LNCaP clone FGC (cell line): Measurements from ENCODE around the gene OXNAD1.

ENCODE experiments used
- DNase-seq: peaks from one replicate; pipeline ENCODE4 v3.0.0-alpha.2; 2011; ENCODE audit warnings: low read depth
- H3K4me3 ChIP-seq: 2 replicates; pipeline ENCODE4 v1.5.1; 2011; ENCODE audit warnings: mild to moderate bottlenecking, low read depth, low read length, control low read depth
- CTCF ChIP-seq: IDR thresholded peaks from 2 replicates; pipeline ENCODE4 v1.5.1; 2012; ENCODE audit warnings: mild to moderate bottlenecking; ENCODE audit not compliant: control insufficient read depth, insufficient read depth; ENCODE audit errors: extremely low read depth

The OXNAD1 gene

GRCh38 chr3:16239086-16239770 is 25.8 kb upstream of the OXNAD1 start:
- TF ChIP-seq CTCF, result no peak
- peak; percentile 60 for DNase-seq
- H3K4me3 ChIP-seq, result no peak overlapping the region

DNA sequence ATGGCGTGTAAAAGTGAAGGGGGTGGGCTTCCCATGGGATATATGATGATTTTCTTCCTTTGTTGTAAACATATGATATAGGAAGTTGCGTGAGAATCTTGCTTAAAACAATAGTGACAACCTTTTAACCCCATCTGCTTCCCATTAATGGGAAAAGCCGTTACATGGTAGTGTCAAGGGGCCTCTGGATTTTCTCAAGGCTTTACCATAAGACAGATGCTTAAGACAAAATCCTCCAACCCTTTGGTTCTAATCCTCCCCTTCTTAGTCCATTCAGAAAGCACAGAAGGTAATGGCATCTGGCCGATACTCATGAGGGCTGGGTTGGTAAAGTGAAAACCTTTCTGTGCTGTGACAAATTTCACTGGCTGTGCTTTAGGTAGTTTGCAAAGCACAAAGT is 25.2 kb upstream of the OXNAD1 start:
- DNase-seq, result no peak
- no peak overlapping the region for H3K4me3 ChIP-seq
- no peak for TF ChIP-seq CTCF

GRCh38 chr3:16240229-16241023 is 24.6 kb upstream of the OXNAD1 start:
- no peak overlapping the region for H3K4me3 ChIP-seq
- DNase-seq, result no peak
- no peak for TF ChIP-seq CTCF

DNA sequence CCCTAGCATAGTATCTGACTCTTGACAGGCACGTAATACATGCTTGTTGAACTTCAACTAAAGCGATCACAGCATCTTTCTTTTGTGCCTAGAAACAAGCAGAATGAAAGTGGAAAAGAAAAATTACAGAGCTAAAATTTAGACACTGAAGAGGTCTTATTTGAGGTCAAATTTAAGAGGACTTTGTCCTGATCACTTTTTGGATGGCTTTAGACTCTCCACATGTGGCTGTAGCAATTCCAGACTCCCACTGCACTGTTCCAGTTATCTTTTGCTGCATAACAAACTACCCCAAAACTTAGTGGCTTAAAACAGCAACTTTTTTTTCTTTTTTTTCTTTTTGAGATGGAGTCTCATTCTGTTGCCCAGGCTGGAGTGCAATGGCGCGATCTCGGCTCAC is 23.8 kb upstream of the OXNAD1 start:
- DNase-seq, result no peak
- H3K4me3 ChIP-seq, result no peak overlapping the region
- TF ChIP-seq CTCF, result no peak

GRCh38 chr3:16242177-16242576 is 22.8 kb upstream of the OXNAD1 start:
- DNase-seq, result no peak
- H3K4me3 ChIP-seq, result no peak overlapping the region
- no peak for TF ChIP-seq CTCF

DNA sequence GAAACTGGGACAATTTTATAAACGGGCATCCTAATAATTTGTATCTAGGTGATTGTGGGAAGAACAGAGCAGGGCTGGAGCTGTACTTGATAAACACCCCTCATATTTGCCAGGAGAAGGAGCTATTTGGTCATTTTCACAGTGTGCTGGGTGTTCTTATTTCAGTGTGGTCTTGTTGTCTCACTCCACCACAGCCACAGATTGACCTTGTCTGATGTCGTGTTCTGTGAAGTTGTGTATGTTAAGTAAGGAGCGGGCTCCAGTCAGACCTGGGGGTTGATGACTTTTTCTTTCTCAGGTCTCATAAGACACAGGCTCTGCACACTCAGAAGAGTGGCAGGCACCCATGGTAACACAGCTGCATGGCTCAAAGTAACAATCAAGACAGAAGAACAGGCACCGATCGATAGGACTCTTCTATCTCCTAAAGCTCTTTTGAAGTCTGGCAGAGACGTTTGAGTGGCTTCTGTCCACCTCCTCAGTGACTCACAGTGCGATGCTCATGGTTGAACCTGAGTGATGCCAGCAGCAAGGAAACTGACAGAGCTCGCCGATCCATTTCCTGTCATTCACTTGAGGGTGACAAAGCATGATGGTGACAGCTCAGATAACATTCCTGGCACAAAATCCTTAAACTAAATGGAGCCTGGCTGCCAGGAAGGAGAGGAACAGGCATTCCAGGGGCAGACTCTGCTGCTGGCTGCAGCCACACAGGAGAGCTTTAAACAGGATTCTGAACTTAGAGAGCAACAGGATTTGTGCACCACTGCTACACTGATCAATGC is 21.1 kb upstream of the OXNAD1 start:
- no peak for TF ChIP-seq CTCF
- H3K4me3 ChIP-seq, result no peak overlapping the region
- no peak for DNase-seq
